Loucy (cell line): ENCODE measurements around the gene HACL1.

Experiments used
- CTCF ChIP-seq: fragments of 200-600 bp; sonication (generic); conservative IDR thresholded peaks from 2 replicates; pipeline ENCODE4 v1.5.1; 2014; ENCODE audit warnings: mild to moderate bottlenecking, antibody characterized with exemption, low read length
- EZH2phosphoT487 ChIP-seq: fragments of 200-600 bp; IDR thresholded peaks from 2 replicates; pipeline ENCODE4 v1.6.1; 2018; ENCODE audit warnings: antibody characterized with exemption, mild to moderate bottlenecking, moderate library complexity, borderline replicate concordance

GRCh38 chr3:15647611-15648167, 46.3 kb upstream of the HACL1 start:
- TF ChIP-seq CTCF (no peak), EZH2phosphoT487 (peak; percentile 58; the same call in 1 of the 2 replicates)
